Testis (tissue), 2 donors: ENCODE data around the gene H2BK1.

ENCODE experiments used
- CTCF ChIP-seq, 3 experiments: fragments of 450-650 bp in 2 of 3; fragments of 200-600 bp in 1 of 3; sonication (generic) in 1 of 3; IDR thresholded peaks; one replicate each; pipeline ENCODE4 v1.5.1; 2016 to 2019; ENCODE audit warnings: antibody characterized with exemption in 3 of 3, mild to moderate bottlenecking in 2 of 3, moderate library complexity in 1 of 3
- POLR2A ChIP-seq: fragments of 450-650 bp; IDR thresholded peaks from one replicate; pipeline ENCODE4 v1.6.1; 2017; ENCODE audit warnings: antibody characterized with exemption, mild to moderate bottlenecking, moderate library complexity

- TF ChIP-seq POLR2A (no peak), CTCF (IDR thresholded peaks at IDR 0.05) (no peak)
Observed at GRCh38 chr7:151175047-151175792, 35.1 kb downstream of the H2BK1 start.
